ENCODE results near the gene SUPT3H. TPM values are rescaled to one million over a fixed set of nuclear protein-coding genes. Genes with fewer than 3 reads are reported as not detected.

SUPT3H gene
- total and polyA plus RNA-seq, 2 donors (not counting 1 experiment from before 2014, with no cell fraction given) = 5.5 to 12.4 TPM

DNA sequence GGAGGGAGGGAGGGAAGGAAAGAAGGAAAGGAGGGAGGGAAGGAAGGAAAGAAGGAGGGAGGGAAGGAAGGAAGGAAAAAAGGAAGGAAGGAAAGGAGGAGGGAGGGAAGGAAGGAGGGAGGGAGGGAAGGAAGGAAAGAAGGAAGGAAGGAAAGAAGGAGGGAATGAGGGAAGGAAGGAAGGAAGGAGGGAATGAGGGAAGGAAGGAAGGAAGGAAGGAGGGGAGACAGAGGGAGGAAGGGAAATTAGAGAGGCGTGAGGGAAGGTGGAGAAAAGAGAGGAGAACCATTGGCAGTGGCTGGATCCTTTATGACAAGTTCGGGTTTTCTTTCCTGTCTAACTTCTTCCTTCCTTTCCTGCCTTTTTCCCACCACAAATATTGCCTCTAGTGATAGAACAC lies 22.3 kb upstream of the SUPT3H start:
- no CpG with 5 or more reads among the region's 2 CpGs for WGBS (ENCODE audit: insufficient coverage)
- DNase-seq = no peak
- Mint-ChIP-seq H3K27me3 (peaks cover 25% of the 10 kb centered on the region), H3K9me3 (ENCODE audit: insufficient read depth) (no peaks in the 10 kb centered on the region), H3K4me3 (no peak overlapping the region), H3K4me1 (no peaks in the 10 kb centered on the region), H3K27ac (no peak overlapping the region)
- H3K36me3 ChIP-seq (replicated peaks in 1 of 2; ENCODE audit: control extremely low read depth in 1 of 2, control insufficient read depth in 1 of 2, extremely low read depth in 1 of 2, insufficient read depth in 2 of 2, low read length in 1 of 2) = no peaks in the 10 kb centered on the region
- H3K9ac ChIP-seq (ENCODE audit: low read length) = no peak overlapping the region
- H3K27me3 ChIP-seq (replicated peaks in 1 of 4; ENCODE audit: control extremely low read depth in 1 of 4, control insufficient read depth in 3 of 4, insufficient read depth in 4 of 4, low read length in 3 of 4) = peaks cover 0 to 5% (median 2%) of the 10 kb centered on the region in 4 experiments
- intact Hi-C loops (cut with micrococcal nuclease) = no loop called here
- TF ChIP-seq, protein P1, sequence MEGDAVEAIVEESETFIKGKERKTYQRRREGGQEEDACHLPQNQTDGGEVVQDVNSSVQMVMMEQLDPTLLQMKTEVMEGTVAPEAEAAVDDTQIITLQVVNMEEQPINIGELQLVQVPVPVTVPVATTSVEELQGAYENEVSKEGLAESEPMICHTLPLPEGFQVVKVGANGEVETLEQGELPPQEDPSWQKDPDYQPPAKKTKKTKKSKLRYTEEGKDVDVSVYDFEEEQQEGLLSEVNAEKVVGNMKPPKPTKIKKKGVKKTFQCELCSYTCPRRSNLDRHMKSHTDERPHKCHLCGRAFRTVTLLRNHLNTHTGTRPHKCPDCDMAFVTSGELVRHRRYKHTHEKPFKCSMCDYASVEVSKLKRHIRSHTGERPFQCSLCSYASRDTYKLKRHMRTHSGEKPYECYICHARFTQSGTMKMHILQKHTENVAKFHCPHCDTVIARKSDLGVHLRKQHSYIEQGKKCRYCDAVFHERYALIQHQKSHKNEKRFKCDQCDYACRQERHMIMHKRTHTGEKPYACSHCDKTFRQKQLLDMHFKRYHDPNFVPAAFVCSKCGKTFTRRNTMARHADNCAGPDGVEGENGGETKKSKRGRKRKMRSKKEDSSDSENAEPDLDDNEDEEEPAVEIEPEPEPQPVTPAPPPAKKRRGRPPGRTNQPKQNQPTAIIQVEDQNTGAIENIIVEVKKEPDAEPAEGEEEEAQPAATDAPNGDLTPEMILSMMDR (IDR thresholded peaks at IDR 0.05) = no peak
- TF ChIP-seq EZH2 (IDR thresholded peaks at IDR 0.05; ENCODE audit: borderline replicate concordance, insufficient read depth, low read depth, low read length, poor library complexity, severe bottlenecking) = no peak
- ChIA-PET CTCF (no interaction called here), POLR2A (no interaction called here)
- no peaks in the 10 kb centered on the region for H3K79me2 ChIP-seq (ENCODE audit: control insufficient read depth, insufficient read depth, low read length)
- no peak for ATAC-seq (ENCODE audit: low read depth)
- no peaks in the 10 kb centered on the region for H4K20me1 ChIP-seq (ENCODE audit: control insufficient read depth, insufficient read depth, low read length, poor library complexity, severe bottlenecking)
- H2AFZ ChIP-seq (ENCODE audit: insufficient read depth, low read depth, low read length, poor library complexity, severe bottlenecking) = no peak overlapping the region
- no peaks in the 10 kb centered on the region for H3K4me1 ChIP-seq (ENCODE audit: control insufficient read depth in 2 of 2, insufficient read depth in 2 of 2, low read length in 2 of 2)
- no peaks in the 10 kb centered on the region for H3K9me3 ChIP-seq (ENCODE audit: control extremely low read depth in 1 of 3, control insufficient read depth in 2 of 3, insufficient read depth in 1 of 3, low read length in 2 of 3)
- no peak overlapping the region for H3K4me3 ChIP-seq (ENCODE audit: control extremely low read depth in 1 of 5, extremely low read depth in 1 of 5, insufficient read depth in 1 of 5, low read depth in 2 of 5, low read length in 4 of 5)
- no peak overlapping the region for H3K4me2 ChIP-seq (replicated peaks; ENCODE audit: low read depth, low read length, poor library complexity, severe bottlenecking)
- H3K27ac ChIP-seq (ENCODE audit: low read length in 2 of 2) = no peak overlapping the region

DNA sequence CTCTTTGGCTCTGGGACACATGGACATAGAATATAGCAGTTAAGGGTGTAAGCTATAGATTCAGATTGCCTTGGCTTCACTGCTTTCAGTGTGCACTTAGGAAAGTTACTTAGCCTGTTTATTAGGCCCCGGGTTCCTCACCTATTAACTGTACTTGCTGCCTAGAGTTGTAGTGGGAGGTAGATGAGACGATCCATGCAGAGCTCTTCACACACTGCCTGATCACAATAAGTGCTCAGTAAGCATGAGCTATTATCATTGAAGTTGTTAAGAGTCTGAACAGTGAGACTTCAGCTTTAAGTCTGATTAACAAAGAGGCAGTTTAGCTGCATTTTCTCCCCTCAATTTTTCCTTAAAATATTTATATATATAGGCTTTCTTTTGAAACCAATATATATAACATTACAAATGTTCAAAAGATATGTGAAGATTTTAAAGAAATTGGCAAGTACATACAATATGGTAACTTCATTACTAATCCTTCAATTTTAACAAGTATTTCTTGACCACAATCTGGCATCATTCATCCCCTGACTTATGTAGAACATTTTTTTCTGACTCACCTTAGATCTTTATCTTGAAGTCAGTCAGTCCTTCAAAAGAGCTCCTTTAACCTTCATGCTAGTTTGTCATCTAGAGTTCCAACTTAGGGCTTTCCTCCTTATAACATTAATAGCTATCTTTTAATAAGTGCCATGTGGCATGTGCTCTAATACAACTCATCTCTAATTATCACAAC lies 20.5 kb upstream of the SUPT3H start:
- ATAC-seq (ENCODE audit: low read depth) = no peak
- CTCF ChIA-PET = interaction anchor here (0.9 kb wide), 1 partner anchor 13 kb away, joined by 3 read pairs; no protein-coding TSS in a partner anchor
- H3K27ac Mint-ChIP-seq = no peak overlapping the region

More for the DNA sequence above, 20.5 kb upstream of the SUPT3H start:
- H3K9ac ChIP-seq (ENCODE audit: low read length) = no peak overlapping the region
- H3K9me3 ChIP-seq (ENCODE audit: control extremely low read depth in 1 of 3, control insufficient read depth in 2 of 3, insufficient read depth in 1 of 3, low read length in 2 of 3) = peaks cover 0 to 3% (median 0%) of the 10 kb centered on the region in 3 donors
- H3K4me3 ChIP-seq (ENCODE audit: control extremely low read depth in 1 of 5, extremely low read depth in 1 of 5, insufficient read depth in 1 of 5, low read depth in 2 of 5, low read length in 4 of 5) = no peak overlapping the region
- H3K27me3 ChIP-seq (replicated peaks in 1 of 4; ENCODE audit: control extremely low read depth in 1 of 4, control insufficient read depth in 3 of 4, insufficient read depth in 4 of 4, low read length in 3 of 4) = peaks cover 0 to 5% (median 2%) of the 10 kb centered on the region in 4 experiments
- no peaks in the 10 kb centered on the region for H4K20me1 ChIP-seq (ENCODE audit: control insufficient read depth, insufficient read depth, low read length, poor library complexity, severe bottlenecking)
- H3K36me3 ChIP-seq (replicated peaks in 1 of 2; ENCODE audit: control extremely low read depth in 1 of 2, control insufficient read depth in 1 of 2, extremely low read depth in 1 of 2, insufficient read depth in 2 of 2, low read length in 1 of 2) = no peaks in the 10 kb centered on the region
- Mint-ChIP-seq H3K9me3 (ENCODE audit: insufficient read depth) (no peaks in the 10 kb centered on the region), H3K4me1 (no peaks in the 10 kb centered on the region), H3K27me3 (peaks cover 17% of the 10 kb centered on the region), H3K4me3 (no peak overlapping the region)
- intact Hi-C loops (cut with micrococcal nuclease) = no loop called here
- no peak overlapping the region for H3K27ac ChIP-seq (ENCODE audit: low read length in 2 of 2)
- no peaks in the 10 kb centered on the region for H3K4me1 ChIP-seq (ENCODE audit: control insufficient read depth in 2 of 2, insufficient read depth in 2 of 2, low read length in 2 of 2)
- DNase-seq = no peak
- H3K4me2 ChIP-seq (replicated peaks; ENCODE audit: low read depth, low read length, poor library complexity, severe bottlenecking) = no peak overlapping the region
- POLR2A ChIA-PET = interaction anchor here (0.5 kb wide), 1 partner anchor 21 kb away, joined by 3 read pairs; no protein-coding TSS in a partner anchor
- no peaks in the 10 kb centered on the region for H3K79me2 ChIP-seq (ENCODE audit: control insufficient read depth, insufficient read depth, low read length)
- no peak overlapping the region for H2AFZ ChIP-seq (ENCODE audit: insufficient read depth, low read depth, low read length, poor library complexity, severe bottlenecking)
- no CpG with 5 or more reads among the region's 2 CpGs for WGBS (ENCODE audit: insufficient coverage)
- TF ChIP-seq, protein P1 (IDR thresholded peaks at IDR 0.05) = no peak
- TF ChIP-seq EZH2 (IDR thresholded peaks at IDR 0.05; ENCODE audit: borderline replicate concordance, insufficient read depth, low read depth, low read length, poor library complexity, severe bottlenecking) = no peak

Measured in B cell (primary cell).